HEK293T (cell line): ENCODE data around the gene C1QTNF6.

Experiments used
- CTCF ChIA-PET: fragments of 350-600 bp; formaldehyde crosslinking; extraction: SDS; loops from one replicate; lab custom pipeline; 2021; ENCODE audit warnings: antibody characterized with exemption, inconsistent platforms; lab: Yijun Ruan, JAX
- POLR2A ChIA-PET: fragments of 350-600 bp; formaldehyde crosslinking; extraction: SDS; loops from one replicate; lab custom pipeline; 2020; ENCODE audit warnings: antibody characterized with exemption, inconsistent platforms; lab: Yijun Ruan, JAX
- DNase-seq: peaks from one replicate; pipeline ENCODE4 v3.0.0; 2012; ENCODE audit warnings: mixed read lengths; ENCODE audit errors: extremely low spot score
- ARNT ChIP-seq: fragments of 450-650 bp; IDR thresholded peaks from 2 replicates; pipeline ENCODE4 v1.6.1; 2017; ENCODE audit warnings: mild to moderate bottlenecking
- BHLHE40 ChIP-seq: fragments of 450-650 bp; IDR thresholded peaks from 2 replicates; pipeline ENCODE4 v1.6.1; 2016; ENCODE audit warnings: mild to moderate bottlenecking, moderate library complexity, borderline replicate concordance
- CTBP1 ChIP-seq: fragments of 450-650 bp; IDR thresholded peaks from 2 replicates; pipeline ENCODE4 v1.6.1; 2016; ENCODE audit warnings: borderline replicate concordance
- ELF4 ChIP-seq: fragments of 450-650 bp; IDR thresholded peaks from 2 replicates; pipeline ENCODE4 v1.6.1; 2017; ENCODE audit warnings: antibody characterized with exemption
- FOXA1 ChIP-seq: fragments of 450-650 bp; IDR thresholded peaks from 2 replicates; pipeline ENCODE4 v1.6.1; 2016; ENCODE audit warnings: mild to moderate bottlenecking
- FOXK2 ChIP-seq: fragments of 450-650 bp; IDR thresholded peaks from 2 replicates; pipeline ENCODE4 v1.6.1; 2016; ENCODE audit warnings: mild to moderate bottlenecking
- FOXM1 ChIP-seq: fragments of 450-650 bp; IDR thresholded peaks from 2 replicates; pipeline ENCODE4 v1.6.1; 2017; ENCODE audit warnings: mild to moderate bottlenecking, borderline replicate concordance
- HDGF ChIP-seq: fragments of 450-650 bp; IDR thresholded peaks from 2 replicates; pipeline ENCODE4 v1.6.1; 2017; ENCODE audit warnings: antibody characterized with exemption, borderline replicate concordance
- L3MBTL2 ChIP-seq: fragments of 450-650 bp; conservative IDR thresholded peaks from 2 replicates; pipeline ENCODE4 v1.6.1; 2016; ENCODE audit warnings: mild to moderate bottlenecking
- LEF1 ChIP-seq: fragments of 450-650 bp; IDR thresholded peaks from 2 replicates; pipeline ENCODE4 v1.6.1; 2017; ENCODE audit warnings: mild to moderate bottlenecking, borderline replicate concordance
- NFRKB ChIP-seq: fragments of 450-650 bp; IDR thresholded peaks from 2 replicates; pipeline ENCODE4 v1.6.1; 2016; ENCODE audit warnings: mild to moderate bottlenecking, moderate library complexity
- PKNOX1 ChIP-seq: fragments of 450-650 bp; IDR thresholded peaks from 2 replicates; pipeline ENCODE4 v1.6.1; 2016
- SP1 ChIP-seq: fragments of 450-650 bp; IDR thresholded peaks from 2 replicates; pipeline ENCODE4 v1.6.1; 2017
- SUZ12 ChIP-seq: fragments of 450-650 bp; IDR thresholded peaks from 2 replicates; pipeline ENCODE4 v1.6.1; 2016; ENCODE audit warnings: mild to moderate bottlenecking
- TARDBP ChIP-seq: fragments of 450-650 bp; IDR thresholded peaks from 2 replicates; pipeline ENCODE4 v1.6.1; 2016
- ZNF384 ChIP-seq: fragments of 450-650 bp; IDR thresholded peaks from 2 replicates; pipeline ENCODE4 v1.6.1; 2016

Gene C1QTNF6

GRCh38 chr22:37219533-37219932 lies 31.5 kb upstream of the C1QTNF6 start:
- no peak for TF ChIP-seq LEF1
- no peak for TF ChIP-seq CTBP1
- no peak for TF ChIP-seq FOXA1
- no peak for TF ChIP-seq HDGF
- POLR2A ChIA-PET = no interaction called here
- DNase-seq = no peak
- CTCF ChIA-PET = interaction anchor here (0.7 kb wide), 1 partner anchor 18 kb away, joined by 3 read pairs; no protein-coding TSS in a partner anchor

DNA sequence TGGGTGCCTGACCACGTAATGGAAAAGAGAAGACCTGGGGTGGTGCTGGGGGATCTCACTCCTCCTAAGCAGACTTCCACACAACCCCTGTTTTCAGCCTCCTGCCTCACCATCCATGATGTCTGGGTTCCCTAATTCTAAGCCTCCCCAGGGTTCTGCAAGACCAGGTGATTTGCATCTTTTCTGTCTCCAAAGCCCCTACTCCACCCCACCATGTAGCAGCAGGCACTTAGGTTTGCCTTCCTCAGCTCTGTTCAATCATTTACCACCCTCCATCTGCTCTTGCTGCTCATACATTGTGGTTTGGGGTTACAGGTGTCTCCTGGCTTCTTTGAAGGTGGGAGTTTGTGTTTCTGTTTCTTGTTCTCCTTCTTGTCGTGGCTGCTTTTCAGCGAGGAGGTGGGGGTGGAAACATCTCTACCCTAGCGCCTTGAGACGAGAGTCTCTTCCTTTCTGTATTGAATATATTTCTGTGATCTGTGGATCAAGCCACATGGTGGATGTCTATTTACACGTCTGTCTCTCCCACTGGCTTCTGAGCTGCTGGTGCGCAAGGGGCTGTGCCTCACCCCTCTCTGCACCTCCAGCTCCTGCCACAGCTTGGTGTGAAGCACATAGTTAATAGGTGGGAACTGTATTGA lies 30.8 kb upstream of the C1QTNF6 start:
- CTCF ChIA-PET = interaction anchor here (0.6 to 0.7 kb wide), 2 partner anchors 11 to 18 kb away, joined by 3 to 4 read pairs; no protein-coding TSS in a partner anchor

GRCh38 chr22:37218399-37218770 lies 30.3 kb upstream of the C1QTNF6 start:
- TF ChIP-seq PKNOX1 (no peak), LEF1 (no peak), CTBP1 (no peak), ARNT (no peak), ELF4 (no peak), L3MBTL2 (no peak), BHLHE40 (no peak), FOXK2 (no peak), HDGF (no peak), NFRKB (no peak), FOXM1 (no peak), SP1 (no peak), SUZ12 (no peak), FOXA1 (no peak)
- POLR2A ChIA-PET = no interaction called here
- CTCF ChIA-PET = no interaction called here
- DNase-seq = no peak

More for the DNA sequence above, 30.8 kb upstream of the C1QTNF6 start:
- POLR2A ChIA-PET = no interaction called here
- DNase-seq = no peak
- TF ChIP-seq NFRKB = no peak
- no peak for TF ChIP-seq FOXA1
- no peak for TF ChIP-seq HDGF
- TF ChIP-seq CTBP1 = no peak
- TF ChIP-seq ELF4 = no peak
- TF ChIP-seq ARNT = no peak
- no peak for TF ChIP-seq SP1
- no peak for TF ChIP-seq FOXK2

DNA sequence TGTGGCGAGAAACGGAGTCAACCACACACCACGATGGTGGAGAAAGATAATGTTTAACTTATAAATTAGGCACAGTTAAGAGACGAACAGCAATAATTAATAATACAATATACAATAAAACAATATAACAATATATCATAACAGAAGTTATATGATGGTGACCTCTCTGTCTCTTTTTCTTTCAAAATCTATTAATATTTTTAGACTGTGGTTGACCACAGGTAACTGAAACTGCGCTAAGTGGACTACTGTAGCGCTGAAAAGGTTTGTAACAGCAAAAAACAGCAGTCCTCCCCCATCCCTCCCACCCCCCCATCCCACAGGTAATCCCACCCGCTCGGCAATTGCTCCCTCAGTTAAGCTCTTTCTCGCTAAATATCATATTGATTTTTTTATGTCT lies 27.8 kb upstream of the C1QTNF6 start:
- TF ChIP-seq ELF4 (no peak), ZNF384 (no peak), FOXM1 (no peak), PKNOX1 (no peak), FOXK2 (no peak), HDGF (no peak), FOXA1 (no peak), NFRKB (no peak), ARNT (no peak), CTBP1 (no peak), LEF1 (no peak), L3MBTL2 (no peak), BHLHE40 (no peak), TARDBP (no peak), SP1 (no peak), SUZ12 (no peak)
- ChIA-PET CTCF (interaction anchor here (1.1 kb wide), 1 partner anchor 16 kb away, joined by 3 read pairs; no protein-coding TSS in a partner anchor), POLR2A (interaction anchor here (0.6 kb wide), 1 partner anchor 43 kb away, joined by 3 read pairs; no protein-coding TSS in a partner anchor)
- no peak for DNase-seq

- no peak for DNase-seq
- no peak for TF ChIP-seq SP1
- TF ChIP-seq NFRKB = no peak
- TF ChIP-seq SUZ12 = no peak
- no peak for TF ChIP-seq FOXA1
- TF ChIP-seq HDGF = no peak
- no peak for TF ChIP-seq ZNF384
- no peak for TF ChIP-seq ELF4
- no peak for TF ChIP-seq FOXK2
- no peak for TF ChIP-seq CTBP1
- no peak for TF ChIP-seq ARNT
- no peak for TF ChIP-seq BHLHE40
- ChIA-PET POLR2A (no interaction called here), CTCF (no interaction called here)
Measured at GRCh38 chr22:37214731-37215030, 26.6 kb upstream of the C1QTNF6 start.

DNA sequence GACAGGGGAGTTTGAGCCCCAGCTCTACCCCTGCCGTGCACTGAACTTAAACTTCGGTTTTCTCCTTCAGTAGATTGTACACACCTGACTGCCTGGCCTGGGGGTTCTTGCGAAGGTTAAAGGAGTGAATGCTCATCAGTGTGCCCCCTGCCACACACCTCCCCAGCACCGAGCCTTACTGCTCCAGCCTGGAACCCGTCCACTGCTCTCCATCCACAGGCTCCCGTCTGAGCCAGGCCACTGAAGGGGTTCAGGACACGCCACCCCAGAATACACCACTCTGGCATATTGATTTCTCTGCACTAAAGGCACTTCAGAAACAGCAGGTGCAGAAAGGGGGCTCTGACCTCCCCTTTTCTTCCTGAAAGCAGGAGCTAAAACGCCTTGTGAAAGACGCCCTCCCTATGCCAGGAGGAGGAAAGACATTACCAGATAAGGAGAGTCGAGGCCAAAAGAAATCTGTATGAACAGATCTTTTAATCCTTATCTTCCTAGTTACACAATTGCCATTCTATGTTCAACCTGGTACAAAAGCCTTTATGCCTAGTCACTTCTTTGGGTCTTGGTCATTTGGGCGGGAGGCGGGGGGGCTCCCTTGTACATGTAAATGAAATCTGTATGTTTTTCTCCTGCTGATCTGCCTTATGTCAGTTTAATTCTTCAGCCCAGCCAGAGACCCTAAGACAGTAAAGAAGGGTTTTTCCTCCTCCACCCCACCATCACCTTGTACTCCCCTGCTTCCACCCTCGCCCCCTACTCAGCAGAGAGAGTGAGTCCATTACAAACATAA lies 26.1 kb upstream of the C1QTNF6 start:
- TF ChIP-seq LEF1 (no peak), L3MBTL2 (no peak), FOXK2 (no peak), SP1 (no peak), ELF4 (no peak), ARNT (no peak), TARDBP (no peak), FOXA1 (no peak)
- no peak for DNase-seq
- CTCF ChIA-PET = no interaction called here
- POLR2A ChIA-PET = interaction anchor here (1.0 kb wide), 1 partner anchor 15 kb away, joined by 4 read pairs; no protein-coding TSS in a partner anchor
